GM18517 (cell line): ENCODE measurements around the gene PRDM2.

Source experiments
- ATAC-seq: cut with Tn5 transposase; IDR thresholded peaks from one replicate; pipeline ENCODE4 v1.9.1; 2021; ENCODE audit warnings: mild to moderate bottlenecking, moderate library complexity; ENCODE audit not compliant: unreplicated experiment

The PRDM2 gene

GRCh38 chr1:13830170-13830569 lies 130.2 kb downstream of the PRDM2 start:
- no peak for ATAC-seq

DNA sequence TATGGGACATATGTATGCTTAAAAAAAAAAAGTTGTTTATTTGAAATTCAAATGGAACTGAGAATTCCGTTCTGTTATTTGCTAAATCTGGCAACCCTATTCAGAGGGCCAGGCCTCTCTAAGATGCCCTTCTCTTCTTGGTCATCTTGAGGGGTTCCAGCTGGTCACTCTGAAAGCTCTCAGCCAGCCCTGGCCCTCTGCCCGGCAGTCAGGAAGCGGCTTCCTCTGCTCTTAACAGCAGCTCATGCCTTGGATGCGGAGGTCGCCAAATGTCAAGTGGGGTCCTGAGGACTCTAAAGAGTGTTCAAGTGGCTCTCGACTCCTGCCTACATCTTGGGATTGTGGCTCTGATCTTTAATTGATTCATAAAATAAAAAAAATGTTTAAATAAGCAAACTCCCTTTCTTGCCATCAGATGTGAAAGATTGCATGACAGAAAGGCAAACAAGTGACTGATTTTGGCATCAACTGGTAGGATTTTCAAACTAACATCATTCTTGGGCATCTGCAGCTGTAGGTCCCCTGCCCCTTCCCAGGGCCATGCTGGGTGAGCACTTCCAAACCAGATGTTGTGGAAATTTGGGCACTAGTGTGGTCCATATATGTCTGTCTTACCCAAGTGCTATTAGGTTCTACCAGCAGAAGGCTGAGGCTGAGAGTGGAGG lies 130.8 kb downstream of the PRDM2 start:
- no peak for ATAC-seq

DNA sequence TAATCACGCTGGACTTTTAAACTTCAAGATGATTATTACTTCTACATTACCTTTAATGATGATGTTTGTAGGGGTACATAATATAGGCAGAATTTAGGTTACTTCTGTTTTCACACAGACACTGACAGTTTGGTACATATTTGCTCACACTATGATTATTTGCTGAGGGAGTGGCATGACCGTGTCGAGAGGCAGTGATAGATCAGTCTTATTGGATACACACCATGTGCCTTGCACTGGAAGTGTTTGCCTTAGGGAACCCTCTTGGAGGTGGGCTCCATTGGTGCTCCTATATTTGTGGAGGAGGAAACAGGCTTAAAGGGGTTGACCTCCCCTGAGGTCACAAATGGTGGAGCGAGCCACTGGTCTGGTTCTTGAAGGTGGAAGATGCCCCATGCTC lies 132.1 kb downstream of the PRDM2 start:
- ATAC-seq: no peak

- ATAC-seq: no peak
Measured at GRCh38 chr1:13832536-13832935, 132.5 kb downstream of the PRDM2 start.

DNA sequence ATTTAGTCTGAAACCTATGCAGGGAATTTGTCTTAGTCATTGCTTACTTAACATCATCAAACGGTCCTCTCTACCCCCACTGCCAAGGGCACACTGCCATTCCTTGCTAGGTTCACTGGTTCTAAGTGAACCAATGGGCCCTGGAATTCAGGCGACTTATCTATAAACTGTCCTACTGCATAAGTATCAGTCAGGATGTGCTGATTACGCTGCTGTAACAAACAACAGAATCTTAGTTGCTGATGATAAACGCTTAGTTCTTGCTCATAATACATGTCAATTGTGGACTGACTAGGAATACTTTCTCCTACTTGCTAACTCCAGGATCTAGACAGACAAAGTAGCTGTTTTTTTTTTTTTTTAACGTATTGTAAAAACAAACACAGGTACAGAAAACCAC lies 136.1 kb downstream of the PRDM2 start:
- no peak for ATAC-seq

GRCh38 chr1:13836631-13837030 lies 136.6 kb downstream of the PRDM2 start:
- no peak for ATAC-seq

GRCh38 chr1:13838236-13838635 lies 138.2 kb downstream of the PRDM2 start:
- no peak for ATAC-seq

DNA sequence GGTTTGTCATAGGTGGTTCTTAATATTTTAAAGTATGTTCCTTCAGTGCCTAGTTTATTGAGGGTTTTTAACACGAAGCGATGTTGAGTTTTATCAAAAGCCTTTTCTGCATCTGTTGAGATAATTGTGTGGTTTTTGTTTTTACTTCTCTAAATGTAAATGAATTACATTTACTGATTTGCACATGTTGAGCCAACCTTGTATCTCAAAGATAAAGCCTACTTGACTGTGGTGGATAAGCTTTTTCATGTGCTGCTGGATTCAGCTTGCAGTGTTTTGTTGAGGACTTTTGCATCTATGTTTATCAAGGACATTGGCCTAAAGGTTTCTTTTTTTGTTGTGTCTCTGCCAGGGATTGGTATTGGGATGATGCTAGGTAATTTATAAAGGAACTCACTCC lies 142.5 kb downstream of the PRDM2 start:
- no peak for ATAC-seq

DNA sequence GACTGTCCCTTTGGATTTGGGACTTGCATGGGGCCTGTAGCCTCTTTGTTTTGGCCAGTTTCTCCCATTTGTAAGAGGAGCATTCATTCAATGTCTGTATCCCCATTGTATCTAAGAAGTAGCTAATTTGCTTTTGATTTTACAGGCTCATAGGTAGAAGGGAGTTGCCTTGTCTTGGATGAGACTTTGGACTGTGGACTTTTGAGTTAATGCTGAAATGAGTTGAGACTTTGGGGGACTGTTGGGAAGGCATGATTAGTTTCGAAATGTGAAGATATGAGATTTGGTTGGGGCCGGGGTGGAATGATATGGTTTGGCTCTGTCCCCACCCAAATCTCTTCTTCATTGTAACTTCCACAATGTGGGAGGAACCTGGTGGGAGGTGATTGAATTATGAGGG lies 151.7 kb downstream of the PRDM2 start:
- no peak for ATAC-seq

DNA sequence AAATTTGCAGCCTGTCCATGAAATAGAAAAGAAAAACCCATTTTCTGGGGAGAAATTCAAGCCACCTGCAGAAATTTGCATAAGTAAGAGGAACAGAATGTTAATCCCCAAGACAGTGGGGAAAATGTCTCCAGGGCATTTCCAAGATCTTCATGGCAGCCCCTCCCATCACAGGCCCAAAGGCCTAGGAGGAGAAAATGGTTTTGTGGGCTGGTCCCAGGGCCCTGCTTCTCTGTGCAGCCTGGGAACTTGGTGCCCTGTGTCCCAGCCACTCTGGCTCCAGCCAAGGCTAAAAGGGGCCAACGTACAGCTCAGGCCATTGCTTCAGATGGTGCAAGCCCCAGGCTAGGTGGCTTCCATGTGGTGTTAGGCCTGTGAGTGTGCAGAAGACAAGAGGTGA lies 155.6 kb downstream of the PRDM2 start:
- no peak for ATAC-seq

- no peak for ATAC-seq
Measured at GRCh38 chr1:13860031-13860430, 160.0 kb downstream of the PRDM2 start.

GRCh38 chr1:13864760-13865159 lies 164.8 kb downstream of the PRDM2 start:
- no peak for ATAC-seq

DNA sequence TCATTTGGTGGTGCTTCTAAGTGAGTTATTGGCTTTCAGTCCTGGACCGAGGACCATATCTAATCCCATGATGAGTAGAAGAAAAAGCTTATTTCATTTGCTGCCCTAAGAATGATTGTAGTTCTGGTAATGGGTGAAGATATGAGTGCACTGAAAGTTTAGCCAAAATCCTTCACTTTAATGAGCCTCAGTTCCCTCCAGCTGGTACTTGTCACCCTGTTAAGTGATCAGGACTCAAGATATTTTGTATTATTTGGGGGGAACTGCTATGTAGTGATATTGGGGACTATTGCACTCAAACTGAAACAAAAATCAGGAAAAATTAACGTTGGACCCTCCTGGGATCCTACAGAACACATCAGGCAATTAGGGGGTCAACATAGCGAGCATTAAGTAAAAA lies 165.9 kb downstream of the PRDM2 start:
- no peak for ATAC-seq

GRCh38 chr1:13867603-13868002 lies 167.6 kb downstream of the PRDM2 start:
- no peak for ATAC-seq

DNA sequence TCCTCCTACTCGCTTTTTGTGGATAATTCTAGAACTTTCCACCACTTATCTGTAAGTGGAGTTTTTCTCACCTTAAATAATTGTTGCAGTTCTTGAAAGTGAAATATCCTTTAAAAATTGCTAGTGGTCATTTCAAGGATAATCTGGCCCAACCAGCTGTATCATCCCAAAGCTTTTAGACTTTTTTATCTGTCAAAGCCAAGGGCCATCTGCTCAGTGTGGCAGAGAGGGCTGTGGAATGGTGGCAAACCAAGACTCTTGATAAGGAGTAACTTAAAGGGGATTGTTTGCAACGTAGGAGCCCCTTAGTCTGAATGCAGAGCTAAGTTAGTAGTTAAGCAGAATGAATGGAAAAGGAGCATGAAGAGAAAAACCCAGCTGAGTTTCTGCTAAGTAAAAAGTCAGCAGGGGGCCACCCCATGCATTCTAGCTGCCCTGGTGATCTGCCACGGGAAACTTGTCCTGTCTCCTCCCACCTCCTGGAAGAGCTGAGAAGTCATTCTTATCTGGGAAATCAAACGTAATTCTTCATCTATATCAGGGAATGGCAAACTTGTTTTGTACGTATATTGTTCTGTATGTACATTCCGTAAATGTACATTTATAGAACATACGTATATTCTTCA lies 169.3 kb downstream of the PRDM2 start:
- no peak for ATAC-seq

- ATAC-seq: no peak
Measured at GRCh38 chr1:13871413-13871812, 171.4 kb downstream of the PRDM2 start.

GRCh38 chr1:13871886-13872285 lies 171.9 kb downstream of the PRDM2 start:
- no peak for ATAC-seq

DNA sequence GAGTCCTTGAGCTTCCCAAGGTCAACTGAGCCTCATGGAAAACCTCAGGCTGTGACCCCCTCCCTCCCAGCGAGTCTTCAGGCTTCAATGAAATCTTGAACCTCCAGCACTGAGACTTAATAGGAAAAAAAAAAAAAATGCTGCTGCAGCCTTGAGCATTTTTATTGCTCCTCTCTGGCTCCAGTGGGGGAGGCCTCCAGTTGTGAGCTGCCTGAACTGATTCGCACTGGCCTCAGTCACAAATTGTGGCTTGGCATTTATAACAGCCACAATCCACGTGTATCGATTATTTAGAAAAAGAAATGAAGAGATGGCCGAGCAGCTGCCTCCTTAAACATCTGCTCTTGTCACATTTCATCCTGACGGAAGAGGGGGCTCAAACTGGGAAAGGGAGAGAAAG lies 173.0 kb downstream of the PRDM2 start:
- no peak for ATAC-seq
